Bronchial epithelial cell (primary cell): Measurements from ENCODE around the gene ADAMTS7. TPM values are rescaled to one million over a fixed set of nuclear protein-coding genes. Genes with fewer than 3 reads are reported as not detected.
A peak's percentile ranks its signal among the peaks of the same experiment; 100 is the strongest.
"Not testable (repeated sequence)": the region's sequence is repeated elsewhere in the genome, so short reads cannot be mapped to it uniquely, and the experiment has no call there.

Experiments
- DNase-seq: peaks from one replicate; pipeline ENCODE4 v3.0.0-alpha.2; 2010; ENCODE audit warnings: low read depth
- FAIRE-seq: peaks from 2 replicates; lab custom pipeline; 2011; peaks lifted over from hg19 to GRCh38; lab: Jason Lieb, UNC
- H3K27me3 ChIP-seq: 2 replicates; pipeline ENCODE4 v1.5.1; 2011; ENCODE audit warnings: low read length; ENCODE audit not compliant: control insufficient read depth, insufficient read depth
- H3K36me3 ChIP-seq: 2 replicates; pipeline ENCODE4 v1.5.1; 2011; ENCODE audit warnings: low read length; ENCODE audit not compliant: control insufficient read depth, insufficient read depth
- H3K4me3 ChIP-seq: 2 replicates; pipeline ENCODE4 v1.5.1; 2011; ENCODE audit warnings: mild to moderate bottlenecking, low read depth, low read length, control low read depth
- CTCF ChIP-seq: IDR thresholded peaks from 2 replicates; pipeline ENCODE4 v1.5.1; 2011; ENCODE audit warnings: mild to moderate bottlenecking, moderate library complexity, low read length, control low read depth, inconsistent platforms; ENCODE audit not compliant: insufficient read depth, severe bottlenecking
- total RNA-seq: library from RNA; depleted of rRNA; stranded (reverse); fragments of >200 nt; gene quantifications from 2 replicates; pipeline ENCODE4 v1.2.1, GENCODE V29; 2014

ADAMTS7 gene
- total RNA-seq, 1 donor from 2014 or later = 0.53 TPM

- not testable (repeated sequence) for H3K4me3 ChIP-seq, H3K27me3 ChIP-seq, FAIRE-seq, H3K36me3 ChIP-seq, DNase-seq
Measured at GRCh38 chr15:78769473-78770225, 41.6 kb downstream of the ADAMTS7 start.

DNA sequence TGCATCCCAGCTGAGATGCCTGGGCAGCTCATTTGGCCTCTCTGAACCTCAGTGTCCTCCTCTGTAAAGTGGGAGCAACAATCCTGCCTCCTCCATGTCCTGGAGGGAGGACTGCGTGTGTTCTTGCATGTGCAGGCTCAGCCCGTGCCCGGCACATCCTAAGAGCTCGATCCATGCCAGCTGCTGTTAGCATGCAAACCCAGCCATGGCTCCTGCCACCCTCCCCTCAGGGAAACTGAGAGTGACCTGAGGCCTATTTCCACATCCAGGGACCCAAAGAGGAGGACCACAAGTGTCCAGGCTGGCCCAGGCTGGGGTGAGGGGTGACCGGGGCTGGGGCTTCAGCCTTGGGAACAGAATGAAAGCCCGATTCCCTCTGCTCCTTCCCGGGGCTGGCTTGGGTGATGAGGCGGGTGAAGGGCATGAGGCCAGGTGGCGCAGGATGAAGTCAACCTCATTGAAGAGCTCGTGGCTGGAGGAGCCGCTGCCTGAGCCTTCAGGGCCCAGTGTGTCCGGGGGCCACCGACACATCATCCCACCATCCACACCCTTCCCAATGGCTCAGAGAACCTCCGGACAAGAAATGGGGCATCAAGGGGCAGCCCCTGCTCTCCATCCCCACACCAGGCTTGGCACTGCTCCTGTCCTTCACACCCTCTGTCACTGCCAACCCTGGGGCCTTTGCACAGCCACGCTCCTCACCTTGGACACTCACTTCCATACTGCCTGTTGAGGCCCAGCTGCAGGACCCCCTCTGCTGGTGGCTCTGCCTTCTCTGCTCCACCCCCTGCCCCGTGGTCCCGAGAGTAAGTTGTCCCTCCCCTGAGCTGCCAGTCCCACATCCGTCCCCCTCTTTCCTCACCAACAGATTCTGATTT is 42.5 kb downstream of the ADAMTS7 start:
- Histone ChIP-seq H3K36me3 (no peaks in the 10 kb centered on the region), H3K4me3 (no peak overlapping the region), H3K27me3 (no peaks in the 10 kb centered on the region)
- no peak for TF ChIP-seq CTCF
- no peak for FAIRE-seq
- DNase-seq = no peak

DNA sequence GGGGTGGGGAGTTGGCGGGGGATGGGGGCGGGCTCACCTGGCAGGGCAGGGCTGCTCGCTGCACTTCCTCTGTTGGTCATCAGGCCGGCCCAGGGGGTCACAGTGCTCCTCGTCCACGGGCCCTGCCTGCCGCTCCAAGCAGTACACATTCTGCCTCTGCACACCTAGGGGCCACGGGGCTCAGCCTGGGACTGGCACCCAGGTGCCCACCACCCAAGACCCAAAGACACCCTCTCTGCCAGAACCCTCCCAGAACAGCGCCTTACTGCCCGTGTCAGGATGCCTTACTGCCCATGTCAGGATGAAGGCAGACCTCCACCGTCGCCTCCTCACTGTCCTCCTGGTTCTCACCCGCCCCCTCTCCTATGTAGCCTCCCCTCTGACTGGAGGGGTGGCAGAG is 43.2 kb downstream of the ADAMTS7 start:
- no peak for DNase-seq
- Histone ChIP-seq H3K4me3 (no peak overlapping the region), H3K27me3 (no peaks in the 10 kb centered on the region), H3K36me3 (no peaks in the 10 kb centered on the region)
- FAIRE-seq = no peak
- no peak for TF ChIP-seq CTCF

DNA sequence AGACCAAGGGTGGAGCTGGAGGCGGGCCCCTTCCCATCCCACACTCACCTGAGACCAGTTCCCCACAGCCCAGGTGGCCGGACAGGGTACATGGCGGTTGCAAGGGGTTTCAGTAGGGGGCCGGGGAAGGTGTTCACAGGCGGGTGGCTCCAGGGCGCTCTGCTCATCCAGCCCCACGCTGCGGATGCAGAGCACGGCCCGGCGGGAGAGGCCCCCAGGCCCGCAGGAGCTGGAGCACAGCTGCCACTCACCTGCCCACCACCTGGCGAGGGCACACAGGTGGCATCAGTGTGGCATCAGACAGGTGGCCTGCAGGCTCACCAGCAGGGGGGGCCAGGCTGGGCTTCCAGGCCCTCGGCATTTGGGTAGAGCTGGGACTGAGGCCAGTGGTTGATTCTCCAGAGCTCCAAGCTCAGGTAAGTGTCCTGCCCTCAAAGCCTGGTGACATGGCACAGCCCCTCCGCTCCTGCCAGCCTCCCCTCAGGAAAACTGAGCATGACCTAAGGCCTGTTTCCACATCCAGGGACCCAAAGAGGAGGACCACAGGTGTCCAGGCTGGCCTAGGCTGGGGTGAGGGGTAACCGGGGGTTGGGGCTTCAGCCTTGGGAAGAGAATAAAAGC is 43.8 kb downstream of the ADAMTS7 start:
- Histone ChIP-seq H3K4me3 (no peak overlapping the region), H3K27me3 (no peaks in the 10 kb centered on the region), H3K36me3 (no peaks in the 10 kb centered on the region)
- FAIRE-seq = no peak
- peak; percentile 7 for TF ChIP-seq CTCF
- no peak for DNase-seq

DNA sequence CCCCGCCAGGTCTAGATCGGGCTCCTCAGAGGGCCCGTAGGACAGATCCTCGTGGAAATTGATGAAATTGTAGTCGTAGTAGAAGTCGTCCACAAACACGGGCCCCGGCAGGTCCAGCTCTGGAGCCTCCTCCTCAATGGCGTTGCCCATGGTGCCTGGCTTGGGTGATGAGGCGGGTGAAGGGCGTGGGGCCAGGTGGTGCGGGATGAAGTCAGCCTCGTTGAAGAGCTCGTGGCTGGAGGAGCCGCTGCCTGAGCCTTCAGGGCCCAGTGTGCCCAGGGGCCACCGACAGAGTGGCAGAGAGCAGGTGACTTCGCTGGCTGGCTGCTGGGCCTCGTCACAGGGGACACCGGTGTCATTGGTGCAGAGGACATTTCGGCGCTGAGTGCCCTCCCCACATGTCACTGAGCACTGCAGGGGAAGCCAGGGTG is 44.6 kb downstream of the ADAMTS7 start:
- not testable (repeated sequence) for H3K36me3 ChIP-seq, FAIRE-seq, H3K4me3 ChIP-seq, H3K27me3 ChIP-seq, DNase-seq

DNA sequence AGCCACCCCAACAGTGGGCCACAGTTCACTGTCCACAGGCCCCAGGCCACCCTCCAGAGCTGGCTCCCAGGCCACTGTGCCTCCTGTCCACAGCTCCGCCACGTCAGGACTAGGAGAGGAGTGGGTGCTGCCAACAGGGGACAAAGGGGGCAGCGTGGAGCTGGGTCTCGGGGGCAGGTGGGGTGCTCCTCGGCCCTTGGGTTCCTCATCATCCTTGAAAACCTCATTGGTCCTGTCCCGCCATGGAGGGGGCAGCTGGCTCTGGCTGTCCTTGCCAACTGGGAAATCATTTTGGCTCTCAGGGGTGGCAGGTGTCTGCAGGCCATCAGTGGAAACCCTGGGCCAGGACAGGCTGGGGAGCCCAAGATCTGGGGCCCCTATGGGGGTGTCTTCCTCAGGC is 45.2 kb downstream of the ADAMTS7 start:
- no peak for DNase-seq

GRCh38 chr15:78765154-78765860 is 46.0 kb downstream of the ADAMTS7 start:
- H3K27me3 ChIP-seq, DNase-seq, FAIRE-seq, H3K36me3 ChIP-seq, H3K4me3 ChIP-seq: not testable (repeated sequence)

More for the DNA sequence above, 45.2 kb downstream of the ADAMTS7 start:
- no peaks in the 10 kb centered on the region for H3K27me3 ChIP-seq
- no peak for TF ChIP-seq CTCF
- no peak for FAIRE-seq
- H3K4me3 ChIP-seq = no peak overlapping the region
- H3K36me3 ChIP-seq = no peaks in the 10 kb centered on the region

DNA sequence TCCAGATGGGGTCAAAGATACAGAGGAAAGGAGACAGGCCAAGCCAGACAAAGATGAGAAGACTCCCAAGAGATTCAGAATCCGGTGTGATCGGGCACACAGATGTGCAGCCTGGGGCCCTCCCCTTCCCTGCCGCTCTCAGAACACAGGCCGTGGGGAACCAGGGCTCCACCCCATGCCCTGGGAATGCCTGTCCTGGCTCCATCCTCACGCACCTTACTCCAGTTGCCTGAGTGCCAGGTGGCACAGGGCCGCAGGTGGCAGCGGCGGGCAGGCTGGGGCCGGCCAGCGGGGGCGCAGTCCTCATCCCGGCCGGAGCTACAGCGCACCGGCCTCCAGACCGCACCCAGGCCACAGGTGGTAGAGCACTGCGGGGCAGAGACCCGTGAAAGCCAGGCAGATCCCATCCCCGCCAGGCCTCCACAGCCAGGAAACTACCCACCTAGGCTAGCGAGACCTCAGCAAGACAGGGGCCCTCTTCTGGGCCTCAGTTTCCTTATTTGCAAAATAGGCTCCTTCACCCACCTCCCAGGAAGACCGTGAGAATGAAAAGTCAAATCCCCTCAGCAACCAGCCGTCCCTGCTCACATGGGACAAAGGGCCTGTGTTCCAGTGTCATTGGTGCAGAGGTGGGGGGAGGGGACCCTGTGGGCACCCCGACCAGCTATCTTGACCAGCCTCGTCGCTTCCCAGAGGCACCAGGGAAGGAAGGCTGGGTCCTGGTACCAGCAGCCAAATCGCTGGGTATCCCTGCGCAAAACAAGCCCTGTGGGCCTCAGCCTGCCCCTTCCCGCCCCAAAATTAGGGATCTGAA is 46.7 kb downstream of the ADAMTS7 start:
- not testable (repeated sequence) for H3K36me3 ChIP-seq, H3K27me3 ChIP-seq, DNase-seq, FAIRE-seq, H3K4me3 ChIP-seq
